Lower leg skin (tissue), 4 donors: ENCODE measurements around the gene TM4SF18. TPM values are rescaled to one million over a fixed set of nuclear protein-coding genes. Genes with fewer than 3 reads are reported as not detected.

Experiments
- DNase-seq, 2 donors: peaks; one replicate each; pipeline ENCODE4 v3.0.0-alpha.2; 2019; ENCODE audit warnings: low spot score in 2 of 2
- H3K4me3 ChIP-seq: fragments of 200-600 bp; sonication (generic); 2 replicates; pipeline ENCODE4 v1.5.1; 2017; ENCODE audit warnings: mild to moderate bottlenecking, low read depth; ENCODE audit not compliant: poor library complexity, severe bottlenecking
- POLR2A ChIP-seq, 2 donors: fragments of 450-650 bp; IDR thresholded peaks; one replicate each; pipeline ENCODE4 v1.6.1; 2016 to 2017; ENCODE audit warnings: antibody characterized with exemption in 2 of 2, mild to moderate bottlenecking in 1 of 2, moderate library complexity in 1 of 2
- WGBS, 2 donors: methylation state at CpG; one replicate each; pipeline ENCODE4 v1.1.5; 2018; 5-methylcytosine and 5-hydroxymethylcytosine counted together
- intact Hi-C: fragments of 100-400 bp; cut with DNase I; formaldehyde crosslinking; loops from one replicate; pipeline ENCODE4 v1.15.0; 2023; ENCODE audit warnings: low total_unique reads
- total RNA-seq, 4 donors: library from RNA; depleted of rRNA; stranded (reverse); fragments of >200 nt; gene quantifications; one replicate each; pipeline ENCODE4 v1.1.0, GENCODE V29; 2016
- TF ChIP-seq, protein P1 (sequence below), 3 donors: fragments of 450-650 bp; IDR thresholded peaks; one replicate each; pipeline ENCODE4 v1.5.1; 2016; ENCODE audit warnings: antibody characterized with exemption in 3 of 3, mild to moderate bottlenecking in 3 of 3, moderate library complexity in 2 of 3

Gene TM4SF18
- total RNA-seq, 4 donors from 2014 or later: 1.3 to 4.9 (median 3.0) TPM

- peak in 1 of 2 donors; percentile 37 for DNase-seq
- no peak overlapping the region for H3K4me3 ChIP-seq
- 44 to 45% methylated on average over 4 of the region's 4 CpGs for WGBS, 2 donors
- intact Hi-C loops: loop anchor here (10.0 kb wide), 1 partner anchor 408 kb away; the partner anchor contains the start of gene CPA3
- TF ChIP-seq POLR2A (IDR thresholded peaks at IDR 0.05): no peak
- TF ChIP-seq, protein P1, sequence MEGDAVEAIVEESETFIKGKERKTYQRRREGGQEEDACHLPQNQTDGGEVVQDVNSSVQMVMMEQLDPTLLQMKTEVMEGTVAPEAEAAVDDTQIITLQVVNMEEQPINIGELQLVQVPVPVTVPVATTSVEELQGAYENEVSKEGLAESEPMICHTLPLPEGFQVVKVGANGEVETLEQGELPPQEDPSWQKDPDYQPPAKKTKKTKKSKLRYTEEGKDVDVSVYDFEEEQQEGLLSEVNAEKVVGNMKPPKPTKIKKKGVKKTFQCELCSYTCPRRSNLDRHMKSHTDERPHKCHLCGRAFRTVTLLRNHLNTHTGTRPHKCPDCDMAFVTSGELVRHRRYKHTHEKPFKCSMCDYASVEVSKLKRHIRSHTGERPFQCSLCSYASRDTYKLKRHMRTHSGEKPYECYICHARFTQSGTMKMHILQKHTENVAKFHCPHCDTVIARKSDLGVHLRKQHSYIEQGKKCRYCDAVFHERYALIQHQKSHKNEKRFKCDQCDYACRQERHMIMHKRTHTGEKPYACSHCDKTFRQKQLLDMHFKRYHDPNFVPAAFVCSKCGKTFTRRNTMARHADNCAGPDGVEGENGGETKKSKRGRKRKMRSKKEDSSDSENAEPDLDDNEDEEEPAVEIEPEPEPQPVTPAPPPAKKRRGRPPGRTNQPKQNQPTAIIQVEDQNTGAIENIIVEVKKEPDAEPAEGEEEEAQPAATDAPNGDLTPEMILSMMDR (IDR thresholded peaks at IDR 0.05): peak in 1 of 3 donors; percentile 97
Measured at GRCh38 chr3:149273096-149273751, 60.2 kb downstream of the TM4SF18 start.

GRCh38 chr3:149271669-149272068 is 61.8 kb downstream of the TM4SF18 start:
- WGBS, 2 donors: 86 to 88% methylated on average over 6 of the region's 6 CpGs
- no peak for TF ChIP-seq POLR2A (IDR thresholded peaks at IDR 0.05)
- TF ChIP-seq, protein P1 (IDR thresholded peaks at IDR 0.05): no peak

GRCh38 chr3:149270180-149270579 is 63.3 kb downstream of the TM4SF18 start:
- 35 to 48% methylated on average over 2 of the region's 2 CpGs for WGBS, 2 donors
- TF ChIP-seq, protein P1 (IDR thresholded peaks at IDR 0.05): no peak
- TF ChIP-seq POLR2A (IDR thresholded peaks at IDR 0.05): no peak
- H3K4me3 ChIP-seq: no peak overlapping the region
- no peak for DNase-seq
- intact Hi-C loops: loop anchor here (10.0 kb wide), 1 partner anchor 405 kb away; the partner anchor contains the start of gene CPA3

More at GRCh38 chr3:149271669-149272068, 61.8 kb downstream of the TM4SF18 start:
- H3K4me3 ChIP-seq: no peak overlapping the region
- intact Hi-C loops: loop anchor here (10.0 kb wide), 1 partner anchor 407 kb away; the partner anchor contains the start of gene CPA3
- DNase-seq: no peak

GRCh38 chr3:149269687-149270086 is 63.7 kb downstream of the TM4SF18 start:
- intact Hi-C loops: loop anchor here (10.0 kb wide), 1 partner anchor 405 kb away; the partner anchor contains the start of gene CPA3
- H3K4me3 ChIP-seq: no peak overlapping the region
- TF ChIP-seq, protein P1 (IDR thresholded peaks at IDR 0.05): no peak
- no peak for TF ChIP-seq POLR2A (IDR thresholded peaks at IDR 0.05)
- 95 to 99% methylated on average over 7 of the region's 7 CpGs for WGBS, 2 donors
- DNase-seq: no peak

Other genes with a start within 250 kb of the TM4SF18 start
- gene HLTF, start 247.1 kb downstream of the TM4SF18 start, total RNA-seq: 1 to 10 TPM; 3.3 to 7.7 (median 5.7) TPM
- 10 to 100 TPM in 1 of 4 donors, 1 to 10 TPM in 3; 5.7 to 11.3 (median 8.2) TPM for gene HPS3, start 204.0 kb downstream of the TM4SF18 start, total RNA-seq
- gene CP, start 111.8 kb downstream of the TM4SF18 start, total RNA-seq: 10 to 100 TPM in 3 of 4 donors, 1 to 10 TPM in 1; 7.2 to 35.8 (median 13.0) TPM
- gene TM4SF1, start 44.0 kb upstream of the TM4SF18 start, total RNA-seq: 100 to 1,000 TPM in 1 of 4 donors, 10 to 100 TPM in 3; 24.5 to 131 (median 51.0) TPM
- not detected for gene TM4SF4, start 141.1 kb upstream of the TM4SF18 start, total RNA-seq